ENCODE results near the gene RNU5D-1. TPM values are rescaled to one million over a fixed set of nuclear protein-coding genes. Genes with fewer than 3 reads are reported as not detected.

Gene RNU5D-1
- total and polyA plus RNA-seq, 8 donors: not detected

GRCh38 chr1:44760876-44761275 is 29.9 kb upstream of the RNU5D-1 start:
- Histone ChIP-seq H3K27ac (no peak overlapping the region), H3K4me3 (no peak overlapping the region), H3K27me3 (no peaks in the 10 kb centered on the region), H3K36me3 (no peaks in the 10 kb centered on the region), H3K9me3 (no peaks in the 10 kb centered on the region), H3K4me1 (no peaks in the 10 kb centered on the region)
- WGBS, 2 donors: 76 to 80% methylated on average over 3 of the region's 3 CpGs
- no peak for ATAC-seq
- no peak for DNase-seq
- intact Hi-C loops (cut with DNase I): no loop called here
- no peak for TF ChIP-seq CTCF (IDR thresholded peaks at IDR 0.05)
- no peak for FAIRE-seq

- no peak for FAIRE-seq
These were observed 28.1 kb upstream of the RNU5D-1 start for GRCh38 chr1:44759077-44759476.

GRCh38 chr1:44757420-44757819 is 26.4 kb upstream of the RNU5D-1 start:
- H3K4me3 ChIP-seq: no peak overlapping the region
- no peaks in the 10 kb centered on the region for H3K4me1 ChIP-seq
- H3K27me3 ChIP-seq: no peaks in the 10 kb centered on the region
- DNase-seq (no peak), FAIRE-seq (no peak), ATAC-seq (no peak)
- intact Hi-C loops (cut with DNase I): no loop called here
- H3K27ac ChIP-seq: no peak overlapping the region
- H3K9me3 ChIP-seq: no peaks in the 10 kb centered on the region
- no peaks in the 10 kb centered on the region for H3K36me3 ChIP-seq
- WGBS, 2 donors: 97 to 100% methylated on average over 2 of the region's 2 CpGs
- TF ChIP-seq CTCF (IDR thresholded peaks at IDR 0.05): no peak

More at GRCh38 chr1:44759077-44759476, 28.1 kb upstream of the RNU5D-1 start:
- Histone ChIP-seq H3K4me3 (no peak overlapping the region), H3K9me3 (no peaks in the 10 kb centered on the region), H3K27ac (no peak overlapping the region), H3K27me3 (no peaks in the 10 kb centered on the region), H3K36me3 (no peaks in the 10 kb centered on the region), H3K4me1 (no peaks in the 10 kb centered on the region)
- intact Hi-C loops (cut with DNase I): no loop called here
- DNase-seq (no peak), ATAC-seq (no peak)
- 93 to 94% methylated on average over 11 of the region's 11 CpGs for WGBS, 2 donors
- no peak for TF ChIP-seq CTCF (IDR thresholded peaks at IDR 0.05)

- H3K9me3 ChIP-seq: no peaks in the 10 kb centered on the region
- 84 to 94% methylated on average over 3 of the region's 3 CpGs for WGBS, 2 donors
- no peak overlapping the region for H3K4me3 ChIP-seq
- FAIRE-seq (no peak), DNase-seq (no peak), ATAC-seq (no peak)
- no peak for TF ChIP-seq CTCF (IDR thresholded peaks at IDR 0.05)
- H3K27ac ChIP-seq: no peak overlapping the region
- H3K4me1 ChIP-seq: no peaks in the 10 kb centered on the region
- intact Hi-C loops (cut with DNase I): no loop called here
- H3K27me3 ChIP-seq: no peaks in the 10 kb centered on the region
- no peaks in the 10 kb centered on the region for H3K36me3 ChIP-seq
These were observed 16.9 kb upstream of the RNU5D-1 start for GRCh38 chr1:44747878-44748277.

- FAIRE-seq (no peak), ATAC-seq (no peak), DNase-seq (no peak)
- H3K4me3 ChIP-seq: no peak overlapping the region
- WGBS, 2 donors: 83 to 93% methylated on average over 1 of the region's 1 CpG
- intact Hi-C loops (cut with DNase I): no loop called here
- no peaks in the 10 kb centered on the region for H3K36me3 ChIP-seq
- H3K27me3 ChIP-seq: no peaks in the 10 kb centered on the region
- peaks cover 0 to 8% (median 5%) of the 10 kb centered on the region in 3 donors for H3K4me1 ChIP-seq
- no peak overlapping the region for H3K27ac ChIP-seq
- H3K9me3 ChIP-seq: no peaks in the 10 kb centered on the region
- TF ChIP-seq CTCF (IDR thresholded peaks at IDR 0.05): no peak
These were observed 12.2 kb upstream of the RNU5D-1 start for GRCh38 chr1:44743211-44743610.
